ENCODE results near the gene KIF3C.

GRCh38 chr2:25939257-25939668 is 43.0 kb downstream of the KIF3C start:
- TF ChIP-seq CTCF (IDR thresholded peaks at IDR 0.05) (no peak), POLR2A (IDR thresholded peaks at IDR 0.05) (no peak)
